AG04450 (cell line): Measurements from ENCODE around the gene USP40. TPM values are rescaled to one million over a fixed set of nuclear protein-coding genes. Genes with fewer than 3 reads are reported as not detected.

Experiments
- CTCF ChIA-PET: fragments of 300-600, 350-600 bp; formaldehyde crosslinking; extraction: SDS; loops from one replicate; lab custom pipeline; 2022; ENCODE audit warnings: antibody characterized with exemption, inconsistent platforms; lab: Charles Lee
- POLR2A ChIA-PET: fragments of 350-600 bp; formaldehyde crosslinking; extraction: SDS; loops from one replicate; lab custom pipeline; 2021; ENCODE audit warnings: antibody characterized with exemption, inconsistent platforms; lab: Yijun Ruan, JAX
- DNase-seq: peaks from one replicate; pipeline ENCODE4 v3.0.0-alpha.2; 2011; ENCODE audit warnings: low read depth, low spot score
- H3K27ac ChIP-seq: one replicate; pipeline ENCODE4 v1.5.1; 2012; ENCODE audit warnings: low read depth, low read length, control low read depth
- H3K27me3 ChIP-seq: one replicate; pipeline ENCODE4 v1.6.0; 2012; ENCODE audit warnings: low read length; ENCODE audit not compliant: control insufficient read depth, insufficient read depth
- H3K4me3 ChIP-seq: 2 replicates; pipeline ENCODE4 v1.5.1; 2011; ENCODE audit warnings: mild to moderate bottlenecking, low read depth, low read length, control low read depth
- H3K9me3 ChIP-seq: 2 replicates; pipeline ENCODE4 v1.5.1; 2012; ENCODE audit warnings: low read length; ENCODE audit not compliant: control insufficient read depth, insufficient read depth
- CTCF ChIP-seq: IDR thresholded peaks from 2 replicates; pipeline ENCODE4 v1.5.1; 2011; ENCODE audit warnings: low read depth, low read length, control low read depth, inconsistent platforms
- polyA plus RNA-seq: library from polyadenylated mRNA; depleted of rRNA; stranded (reverse); fragments of >200 nt; gene quantifications from 2 replicates; pipeline ENCODE4 v1.2.3, GENCODE V29; 2011

The USP40 gene
- polyA plus RNA-seq, 1 experiment: 32.4 TPM

- Histone ChIP-seq H3K9me3 (no peaks in the 10 kb centered on the region; the same call in 1 of the 2 replicates), H3K4me3 (no peak overlapping the region), H3K27ac (no peak overlapping the region), H3K27me3 (no peaks in the 10 kb centered on the region)
- CTCF ChIA-PET: interaction anchor here (3.1 to 3.5 kb wide), 2 partner anchors 10 to 35 kb away, joined by 12 to 14 read pairs; no protein-coding TSS in a partner anchor
- no peak for DNase-seq
- TF ChIP-seq CTCF: no peak
- POLR2A ChIA-PET: no interaction called here
Observed at GRCh38 chr2:233438573-233439147, 127.9 kb downstream of the USP40 start.

GRCh38 chr2:233437439-233437955, 129.1 kb downstream of the USP40 start:
- no peak for DNase-seq
- TF ChIP-seq CTCF: no peak
- no peaks in the 10 kb centered on the region for H3K27me3 ChIP-seq
- no peaks in the 10 kb centered on the region; the same call in 1 of the 2 replicates for H3K9me3 ChIP-seq
- H3K4me3 ChIP-seq: no peak overlapping the region
- ChIA-PET CTCF (interaction anchor here (3.1 kb wide), 1 partner anchor 11 kb away, joined by 12 read pairs; no protein-coding TSS in a partner anchor), POLR2A (no interaction called here)
- H3K27ac ChIP-seq: no peak overlapping the region

- Histone ChIP-seq H3K4me3 (no peak overlapping the region), H3K9me3 (no peaks in the 10 kb centered on the region; the same call in 1 of the 2 replicates), H3K27ac (no peak overlapping the region), H3K27me3 (no peaks in the 10 kb centered on the region)
- POLR2A ChIA-PET: no interaction called here
- CTCF ChIA-PET: interaction anchor here (0.6 to 3.1 kb wide), 2 partner anchors 12 to 270 kb away, joined by 3 to 12 read pairs; no protein-coding TSS in a partner anchor
- no peak for TF ChIP-seq CTCF
- no peak for DNase-seq
Observed at GRCh38 chr2:233436691-233437438, 129.7 kb downstream of the USP40 start.

DNA sequence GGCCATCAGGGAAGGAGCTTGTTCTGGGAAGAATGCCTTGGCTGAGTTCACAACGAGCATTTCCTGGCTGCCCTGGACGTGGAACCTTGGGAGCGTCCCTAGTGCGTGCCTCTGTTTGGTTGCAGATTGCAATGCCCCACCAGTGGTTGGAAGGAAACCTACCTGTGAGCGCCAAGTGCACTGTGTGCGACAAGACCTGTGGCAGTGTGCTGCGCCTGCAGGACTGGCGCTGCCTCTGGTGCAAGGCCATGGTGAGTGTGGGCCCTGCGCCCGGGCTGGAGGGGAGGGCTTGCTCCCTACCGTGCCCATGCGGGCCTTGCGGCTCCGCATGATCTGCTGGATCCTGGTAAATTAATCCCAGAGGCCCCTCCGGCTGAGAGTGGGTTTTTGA, 130.4 kb downstream of the USP40 start:
- no peak for TF ChIP-seq CTCF
- Histone ChIP-seq H3K27me3 (no peaks in the 10 kb centered on the region), H3K27ac (no peak overlapping the region), H3K9me3 (no peaks in the 10 kb centered on the region; the same call in 1 of the 2 replicates), H3K4me3 (no peak overlapping the region)
- POLR2A ChIA-PET: no interaction called here
- CTCF ChIA-PET: interaction anchor here (0.6 to 3.6 kb wide), 3 partner anchors 7 to 271 kb away, joined by 3 to 16 read pairs (median 12); no protein-coding TSS in a partner anchor
- no peak for DNase-seq
